Measurements from ENCODE around the gene CTNNA1.
"Not testable (repeated sequence)": the region's sequence is repeated elsewhere in the genome, so short reads cannot be mapped to it uniquely, and the experiment has no call there.

The CTNNA1 gene

GRCh38 chr5:138770977-138771376, 17.8 kb downstream of the CTNNA1 start:
- TF ChIP-seq ARNTL (CRISPR knock-in tag; IDR thresholded peaks at IDR 0.05; ENCODE audit: borderline replicate concordance, low read depth): no peak
- no peak for TF ChIP-seq OSR1 (CRISPR knock-in tag; IDR thresholded peaks at IDR 0.05)
- no peak for TF ChIP-seq PPARA (CRISPR knock-in tag; IDR thresholded peaks at IDR 0.05; ENCODE audit: borderline replicate concordance)
- TF ChIP-seq ISL1 (CRISPR knock-in tag; IDR thresholded peaks at IDR 0.05): no peak
- TF ChIP-seq GLIS3 (CRISPR knock-in tag; IDR thresholded peaks at IDR 0.05): no peak
- TF ChIP-seq ZNF70 (CRISPR knock-in tag; IDR thresholded peaks at IDR 0.05): no peak
- no peak for TF ChIP-seq ESRRG (CRISPR knock-in tag; IDR thresholded peaks at IDR 0.05)
- TF ChIP-seq SNAI2 (CRISPR knock-in tag; IDR thresholded peaks at IDR 0.05): no peak
- TF ChIP-seq ZFP3 (CRISPR knock-in tag; IDR thresholded peaks at IDR 0.05): no peak
- TF ChIP-seq BACH2 (CRISPR knock-in tag; IDR thresholded peaks at IDR 0.05; ENCODE audit: borderline replicate concordance): no peak
- no peak for TF ChIP-seq CSRNP3 (CRISPR knock-in tag; IDR thresholded peaks at IDR 0.05)
- TF ChIP-seq ZNF8 (CRISPR knock-in tag; IDR thresholded peaks at IDR 0.05): no peak
- TF ChIP-seq, protein P1, sequence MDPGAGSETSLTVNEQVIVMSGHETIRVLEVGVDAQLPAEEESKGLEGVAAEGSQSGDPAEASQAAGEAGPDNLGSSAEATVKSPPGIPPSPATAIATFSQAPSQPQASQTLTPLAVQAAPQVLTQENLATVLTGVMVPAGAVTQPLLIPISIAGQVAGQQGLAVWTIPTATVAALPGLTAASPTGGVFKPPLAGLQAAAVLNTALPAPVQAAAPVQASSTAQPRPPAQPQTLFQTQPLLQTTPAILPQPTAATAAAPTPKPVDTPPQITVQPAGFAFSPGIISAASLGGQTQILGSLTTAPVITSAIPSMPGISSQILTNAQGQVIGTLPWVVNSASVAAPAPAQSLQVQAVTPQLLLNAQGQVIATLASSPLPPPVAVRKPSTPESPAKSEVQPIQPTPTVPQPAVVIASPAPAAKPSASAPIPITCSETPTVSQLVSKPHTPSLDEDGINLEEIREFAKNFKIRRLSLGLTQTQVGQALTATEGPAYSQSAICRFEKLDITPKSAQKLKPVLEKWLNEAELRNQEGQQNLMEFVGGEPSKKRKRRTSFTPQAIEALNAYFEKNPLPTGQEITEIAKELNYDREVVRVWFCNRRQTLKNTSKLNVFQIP (CRISPR knock-in tag; IDR thresholded peaks at IDR 0.05; ENCODE audit: borderline replicate concordance, low read depth): no peak
- TF ChIP-seq, protein P2, sequence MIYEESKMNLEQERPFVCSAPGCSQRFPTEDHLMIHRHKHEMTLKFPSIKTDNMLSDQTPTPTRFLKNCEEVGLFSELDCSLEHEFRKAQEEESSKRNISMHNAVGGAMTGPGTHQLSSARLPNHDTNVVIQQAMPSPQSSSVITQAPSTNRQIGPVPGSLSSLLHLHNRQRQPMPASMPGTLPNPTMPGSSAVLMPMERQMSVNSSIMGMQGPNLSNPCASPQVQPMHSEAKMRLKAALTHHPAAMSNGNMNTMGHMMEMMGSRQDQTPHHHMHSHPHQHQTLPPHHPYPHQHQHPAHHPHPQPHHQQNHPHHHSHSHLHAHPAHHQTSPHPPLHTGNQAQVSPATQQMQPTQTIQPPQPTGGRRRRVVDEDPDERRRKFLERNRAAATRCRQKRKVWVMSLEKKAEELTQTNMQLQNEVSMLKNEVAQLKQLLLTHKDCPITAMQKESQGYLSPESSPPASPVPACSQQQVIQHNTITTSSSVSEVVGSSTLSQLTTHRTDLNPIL (CRISPR knock-in tag; IDR thresholded peaks at IDR 0.05; ENCODE audit: low read depth): no peak
- TF ChIP-seq ZNF565 (CRISPR knock-in tag; conservative IDR thresholded peaks at IDR 0.05; ENCODE audit: low read depth): no peak
- no peak for TF ChIP-seq RARB (CRISPR knock-in tag; IDR thresholded peaks at IDR 0.05)
- no peak for TF ChIP-seq PATZ1 (CRISPR knock-in tag; IDR thresholded peaks at IDR 0.05; ENCODE audit: borderline replicate concordance)
- TF ChIP-seq, protein P3, sequence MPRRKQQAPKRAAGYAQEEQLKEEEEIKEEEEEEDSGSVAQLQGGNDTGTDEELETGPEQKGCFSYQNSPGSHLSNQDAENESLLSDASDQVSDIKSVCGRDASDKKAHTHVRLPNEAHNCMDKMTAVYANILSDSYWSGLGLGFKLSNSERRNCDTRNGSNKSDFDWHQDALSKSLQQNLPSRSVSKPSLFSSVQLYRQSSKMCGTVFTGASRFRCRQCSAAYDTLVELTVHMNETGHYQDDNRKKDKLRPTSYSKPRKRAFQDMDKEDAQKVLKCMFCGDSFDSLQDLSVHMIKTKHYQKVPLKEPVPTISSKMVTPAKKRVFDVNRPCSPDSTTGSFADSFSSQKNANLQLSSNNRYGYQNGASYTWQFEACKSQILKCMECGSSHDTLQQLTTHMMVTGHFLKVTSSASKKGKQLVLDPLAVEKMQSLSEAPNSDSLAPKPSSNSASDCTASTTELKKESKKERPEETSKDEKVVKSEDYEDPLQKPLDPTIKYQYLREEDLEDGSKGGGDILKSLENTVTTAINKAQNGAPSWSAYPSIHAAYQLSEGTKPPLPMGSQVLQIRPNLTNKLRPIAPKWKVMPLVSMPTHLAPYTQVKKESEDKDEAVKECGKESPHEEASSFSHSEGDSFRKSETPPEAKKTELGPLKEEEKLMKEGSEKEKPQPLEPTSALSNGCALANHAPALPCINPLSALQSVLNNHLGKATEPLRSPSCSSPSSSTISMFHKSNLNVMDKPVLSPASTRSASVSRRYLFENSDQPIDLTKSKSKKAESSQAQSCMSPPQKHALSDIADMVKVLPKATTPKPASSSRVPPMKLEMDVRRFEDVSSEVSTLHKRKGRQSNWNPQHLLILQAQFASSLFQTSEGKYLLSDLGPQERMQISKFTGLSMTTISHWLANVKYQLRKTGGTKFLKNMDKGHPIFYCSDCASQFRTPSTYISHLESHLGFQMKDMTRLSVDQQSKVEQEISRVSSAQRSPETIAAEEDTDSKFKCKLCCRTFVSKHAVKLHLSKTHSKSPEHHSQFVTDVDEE (CRISPR knock-in tag; IDR thresholded peaks at IDR 0.05): no peak
- no peak for TF ChIP-seq ZC3H10 (CRISPR knock-in tag; IDR thresholded peaks at IDR 0.05)
- ATAC-seq: no peak

DNA sequence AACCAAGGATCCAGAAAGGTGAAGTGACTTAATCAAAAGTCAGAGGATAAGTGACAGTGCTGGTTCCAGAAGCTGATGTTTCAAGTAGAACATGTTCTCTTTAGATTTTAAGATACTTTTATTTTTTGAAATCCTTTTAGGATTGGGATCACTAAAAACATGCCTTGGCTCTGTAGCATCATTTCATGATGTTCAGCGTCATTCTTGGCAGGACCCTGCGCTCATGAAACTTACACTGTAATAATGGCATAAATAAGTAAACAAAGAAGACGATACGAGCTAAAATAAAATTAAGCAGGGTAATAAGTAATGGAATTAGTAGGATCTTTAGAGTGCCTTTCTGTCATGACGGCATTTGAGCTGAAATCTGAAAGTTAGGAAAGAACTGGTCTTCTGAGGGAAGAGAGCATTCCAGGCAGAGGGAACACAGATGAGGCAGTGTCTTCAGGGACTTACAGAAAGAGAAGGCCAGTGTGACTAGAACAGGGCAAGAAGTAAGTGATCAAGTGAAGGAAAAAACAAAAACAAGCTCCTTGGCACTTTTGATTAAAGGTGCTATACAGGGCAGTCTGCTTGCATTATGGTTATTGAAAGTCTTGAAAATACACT, 19.9 kb downstream of the CTNNA1 start:
- no peak for ATAC-seq
- TF ChIP-seq TOX (CRISPR knock-in tag; IDR thresholded peaks at IDR 0.05; ENCODE audit: borderline replicate concordance) (no peak), BACH2 (CRISPR knock-in tag; IDR thresholded peaks at IDR 0.05; ENCODE audit: borderline replicate concordance) (no peak), ARNTL (CRISPR knock-in tag; IDR thresholded peaks at IDR 0.05; ENCODE audit: borderline replicate concordance, low read depth) (no peak), ESRRG (CRISPR knock-in tag; IDR thresholded peaks at IDR 0.05) (no peak), ZFP30 (CRISPR knock-in tag; IDR thresholded peaks at IDR 0.05) (no peak), ZNF565 (CRISPR knock-in tag; conservative IDR thresholded peaks at IDR 0.05; ENCODE audit: low read depth) (no peak), PPARA (CRISPR knock-in tag; IDR thresholded peaks at IDR 0.05; ENCODE audit: borderline replicate concordance) (no peak), ZNF70 (CRISPR knock-in tag; IDR thresholded peaks at IDR 0.05) (no peak), PATZ1 (CRISPR knock-in tag; IDR thresholded peaks at IDR 0.05; ENCODE audit: borderline replicate concordance) (no peak), SNAI2 (CRISPR knock-in tag; IDR thresholded peaks at IDR 0.05) (no peak), ZC3H10 (CRISPR knock-in tag; IDR thresholded peaks at IDR 0.05) (no peak), ZNF8 (CRISPR knock-in tag; IDR thresholded peaks at IDR 0.05) (no peak)

DNA sequence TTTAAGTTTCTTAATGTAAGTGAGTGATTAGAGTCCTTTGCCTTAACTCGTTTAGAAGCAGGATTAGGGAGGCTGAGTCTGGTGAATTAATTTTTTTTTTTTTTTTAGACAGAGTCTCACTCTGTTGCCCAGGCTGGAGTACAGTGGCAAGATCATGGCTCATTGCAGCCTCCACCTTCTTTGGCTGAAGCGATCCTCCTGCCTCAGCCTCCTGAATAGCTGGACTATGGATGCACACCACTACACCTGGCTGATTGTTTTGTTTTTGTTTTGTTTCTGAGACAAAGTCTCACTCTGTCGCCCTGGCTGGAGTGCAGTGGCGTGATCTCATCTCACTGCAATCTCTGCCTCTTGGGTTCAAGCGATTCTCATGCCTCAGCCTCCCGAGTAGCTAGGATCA, 20.4 kb downstream of the CTNNA1 start:
- not testable (repeated sequence) for ATAC-seq

Measured in SK-N-SH treated with all-trans-retinoic acid at 6 μM for 48 hours (cell line).